Jurkat, Clone E6-1 (cell line): ENCODE measurements around the gene APIP.
"Not testable (repeated sequence)": the region's sequence is repeated elsewhere in the genome, so short reads cannot be mapped to it uniquely, and the experiment has no call there.

Experiments used
- DNase-seq: peaks from one replicate; pipeline ENCODE4 v3.0.0-alpha.2; 2011; ENCODE audit warnings: low read depth, low spot score
- H3K4me3 ChIP-seq: 2 replicates; pipeline ENCODE4 v1.5.1; 2011; ENCODE audit warnings: mild to moderate bottlenecking, low read length, control low read depth, moderate library complexity

Gene APIP

DNA sequence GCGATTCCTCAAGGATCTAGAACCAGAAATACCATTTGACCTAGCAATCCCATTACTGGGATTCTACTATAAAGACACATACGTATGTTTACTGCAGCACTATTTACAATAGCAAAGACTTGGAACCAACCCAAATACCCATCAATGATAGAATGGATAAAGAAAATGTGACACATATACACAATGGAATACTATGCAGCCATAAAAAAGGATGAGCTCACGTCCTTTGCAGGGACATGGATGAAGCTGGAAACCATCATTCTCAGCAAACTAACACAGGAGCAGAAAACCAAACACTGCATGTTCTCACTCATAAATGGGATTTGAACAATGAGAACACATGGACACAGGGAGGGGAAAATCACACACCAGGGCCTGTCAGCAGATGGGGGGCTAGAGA lies 20.0 kb downstream of the APIP start:
- not testable (repeated sequence) for DNase-seq, H3K4me3 ChIP-seq

DNA sequence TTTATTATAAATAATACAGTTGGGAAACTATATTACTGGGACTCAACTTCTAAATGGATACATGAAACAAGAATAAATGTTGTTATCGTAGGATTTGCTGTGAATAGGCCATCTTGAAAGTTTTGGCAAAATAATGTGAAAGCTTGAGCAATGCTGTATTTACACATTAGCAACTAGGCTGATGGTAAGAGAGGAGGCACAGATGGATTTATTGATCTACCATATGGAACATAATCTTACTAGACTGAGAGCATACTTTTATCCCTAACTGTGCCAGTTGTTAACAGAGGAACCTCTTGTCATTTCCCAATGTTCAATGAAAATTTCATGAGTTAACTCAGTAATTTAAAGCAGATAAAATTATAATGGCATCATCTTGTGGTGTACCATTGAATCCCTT lies 22.8 kb downstream of the APIP start:
- no peak overlapping the region for H3K4me3 ChIP-seq
- DNase-seq: no peak

DNA sequence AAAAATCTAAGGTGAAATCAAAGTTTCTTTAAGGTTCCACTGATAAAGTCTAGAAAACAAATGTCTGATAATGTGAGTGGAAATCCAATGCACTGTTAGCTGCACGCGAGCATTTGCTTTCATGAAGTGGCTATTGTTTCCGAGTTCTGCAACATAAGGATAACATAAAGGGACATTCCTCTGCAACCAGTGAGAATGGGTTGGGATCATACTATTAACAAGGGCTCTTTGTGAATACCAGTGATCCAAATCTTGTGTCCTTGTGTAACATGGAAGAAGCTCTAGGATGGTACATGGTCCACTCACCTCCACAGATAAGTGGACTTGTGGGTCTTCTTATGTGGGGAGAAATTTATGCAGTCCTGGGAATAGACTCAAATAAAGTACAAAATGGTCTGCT lies 24.6 kb downstream of the APIP start:
- DNase-seq: no peak
- no peak overlapping the region for H3K4me3 ChIP-seq

DNA sequence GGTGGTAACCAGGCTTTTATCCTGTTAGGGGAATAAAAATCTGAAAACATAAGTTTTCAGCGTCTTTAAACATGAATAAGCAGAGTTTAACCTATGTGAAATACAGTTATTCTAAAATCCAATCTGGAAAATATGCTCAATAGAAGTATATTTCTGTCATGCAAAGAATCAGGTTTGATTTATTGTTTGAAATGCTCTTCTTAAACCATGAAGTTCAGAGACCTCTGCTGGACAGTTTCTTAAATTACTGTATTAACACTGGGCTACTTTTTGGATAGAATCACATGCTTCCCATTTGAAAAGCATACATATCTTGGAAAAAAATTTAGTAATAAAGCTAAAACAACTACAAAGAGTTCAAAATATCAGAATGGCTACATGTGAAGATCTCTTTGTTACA lies 25.4 kb downstream of the APIP start:
- DNase-seq: peak; percentile 35
- H3K4me3 ChIP-seq: no peak overlapping the region

DNA sequence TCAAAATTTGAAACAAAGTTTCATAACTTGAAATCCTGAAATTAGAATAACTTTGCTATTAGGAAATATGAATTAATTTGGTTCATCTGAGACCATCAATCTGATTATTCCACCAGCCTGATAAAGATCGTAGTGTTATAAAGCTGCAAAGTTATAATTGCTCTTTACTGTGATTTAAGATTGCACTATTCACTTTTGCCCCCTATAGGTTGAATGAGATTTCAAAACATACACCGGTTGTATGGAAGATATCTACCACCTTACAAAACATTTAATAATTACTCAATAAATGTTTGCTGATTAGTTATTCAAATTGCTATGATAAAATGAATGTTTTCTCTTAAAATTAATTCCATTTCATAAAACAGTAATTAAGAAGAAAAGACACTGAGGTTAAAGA lies 26.1 kb downstream of the APIP start:
- DNase-seq: no peak
- H3K4me3 ChIP-seq: no peak overlapping the region

DNA sequence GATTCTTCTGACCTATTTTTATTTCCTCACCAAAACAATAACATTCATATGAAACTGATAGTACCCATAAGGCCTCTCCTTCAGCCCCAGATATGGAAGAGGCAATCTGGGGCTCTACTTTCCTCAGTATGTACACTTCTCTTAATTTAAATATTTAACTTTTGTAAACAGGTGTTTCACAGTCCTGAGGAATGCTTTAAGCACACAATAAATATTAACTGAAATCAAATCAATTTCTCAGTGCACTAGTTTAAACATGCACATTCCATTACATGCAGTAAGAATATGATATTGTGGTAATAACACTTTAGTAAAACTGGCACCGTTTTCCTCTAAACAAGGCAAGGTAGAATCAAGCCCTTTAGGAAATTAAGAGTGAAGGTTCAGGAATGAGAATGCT lies 28.9 kb downstream of the APIP start:
- DNase-seq: no peak

DNA sequence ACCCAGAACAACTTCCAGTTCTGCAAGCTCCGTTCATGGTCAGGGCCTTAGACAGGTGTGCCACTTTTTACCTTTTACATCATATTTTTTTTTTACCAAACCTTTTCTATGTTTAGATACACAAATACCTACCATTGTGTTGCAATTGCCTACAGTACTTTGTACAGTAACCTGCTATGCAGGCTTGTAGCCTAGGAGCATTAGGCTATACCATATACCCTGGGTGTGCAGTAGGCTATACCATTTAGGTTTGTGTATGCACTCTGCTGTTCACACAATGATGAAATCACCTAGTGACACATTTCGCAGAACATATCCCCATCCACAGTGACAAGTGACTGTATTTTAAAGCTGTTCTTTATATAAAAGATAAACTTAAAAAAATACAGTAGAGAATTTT lies 29.6 kb downstream of the APIP start:
- no peak overlapping the region for H3K4me3 ChIP-seq
- no peak for DNase-seq

More for the DNA sequence above, 28.9 kb downstream of the APIP start:
- no peak overlapping the region for H3K4me3 ChIP-seq

DNA sequence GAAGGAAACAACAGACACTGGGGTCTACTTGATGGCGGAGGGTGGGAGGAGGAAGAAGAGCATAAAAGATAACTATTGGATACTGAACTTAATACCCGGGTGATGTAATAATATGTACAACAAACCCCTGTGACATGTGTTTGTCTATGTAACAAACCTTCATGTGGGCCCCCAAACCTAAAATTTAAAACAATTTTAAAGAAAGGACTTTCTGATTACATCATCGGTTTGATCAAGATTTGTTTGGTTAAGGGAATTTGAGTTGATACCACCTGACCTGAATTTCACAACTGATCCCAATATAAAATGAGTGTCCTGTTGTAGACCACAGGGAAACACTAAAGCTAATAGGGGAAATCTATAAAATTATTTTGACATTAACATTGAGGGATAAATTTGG lies 34.3 kb downstream of the APIP start:
- no peak for DNase-seq
- H3K4me3 ChIP-seq: no peak overlapping the region

DNA sequence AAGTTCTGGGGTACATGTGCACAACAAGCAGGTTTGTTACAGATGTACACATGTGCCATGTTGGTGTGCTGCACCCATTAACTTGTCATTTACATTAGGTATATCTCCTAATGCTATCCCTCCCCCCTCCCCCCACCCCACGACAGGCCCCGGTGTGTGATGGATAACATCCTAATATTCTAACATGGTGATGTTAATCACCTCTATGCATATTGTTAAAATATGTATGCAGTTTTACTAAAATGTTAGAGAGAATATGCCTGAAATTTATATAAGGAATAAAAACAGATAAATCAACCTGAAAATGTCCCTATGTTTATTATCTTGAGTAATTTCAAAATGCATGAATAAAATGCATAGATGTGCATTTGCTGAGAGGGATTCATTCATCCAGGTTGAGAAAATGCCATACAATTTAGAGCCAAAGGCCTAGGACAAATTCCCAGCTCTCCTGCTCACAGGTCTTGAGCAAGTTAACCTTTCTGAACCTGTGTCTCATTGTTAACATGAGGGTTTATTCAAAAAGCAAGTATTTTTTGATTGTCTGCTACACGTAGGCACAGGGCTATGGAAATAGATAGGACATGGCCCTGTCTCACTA lies 38.7 kb downstream of the APIP start:
- no peak for DNase-seq
- H3K4me3 ChIP-seq: no peak overlapping the region

DNA sequence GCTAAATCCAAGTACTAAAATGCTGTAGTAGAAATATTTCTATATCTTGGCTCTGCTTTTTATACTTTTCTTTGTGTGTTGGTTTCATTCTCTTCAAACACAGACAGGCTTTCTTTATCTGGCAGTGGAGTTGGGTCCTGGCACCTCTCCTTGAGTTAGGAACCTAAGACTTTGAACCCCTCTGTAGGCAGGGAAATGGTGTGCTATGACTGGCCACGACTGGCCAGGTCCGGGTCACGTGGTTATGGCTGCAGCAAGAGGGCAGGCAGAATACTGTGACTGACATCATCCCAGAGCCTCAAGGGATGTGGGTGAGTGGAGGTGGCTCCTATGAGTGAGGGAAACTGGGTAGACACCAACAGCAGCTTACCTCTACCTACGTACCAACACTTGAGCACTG lies 42.0 kb downstream of the APIP start:
- H3K4me3 ChIP-seq: no peak overlapping the region
- DNase-seq: no peak

DNA sequence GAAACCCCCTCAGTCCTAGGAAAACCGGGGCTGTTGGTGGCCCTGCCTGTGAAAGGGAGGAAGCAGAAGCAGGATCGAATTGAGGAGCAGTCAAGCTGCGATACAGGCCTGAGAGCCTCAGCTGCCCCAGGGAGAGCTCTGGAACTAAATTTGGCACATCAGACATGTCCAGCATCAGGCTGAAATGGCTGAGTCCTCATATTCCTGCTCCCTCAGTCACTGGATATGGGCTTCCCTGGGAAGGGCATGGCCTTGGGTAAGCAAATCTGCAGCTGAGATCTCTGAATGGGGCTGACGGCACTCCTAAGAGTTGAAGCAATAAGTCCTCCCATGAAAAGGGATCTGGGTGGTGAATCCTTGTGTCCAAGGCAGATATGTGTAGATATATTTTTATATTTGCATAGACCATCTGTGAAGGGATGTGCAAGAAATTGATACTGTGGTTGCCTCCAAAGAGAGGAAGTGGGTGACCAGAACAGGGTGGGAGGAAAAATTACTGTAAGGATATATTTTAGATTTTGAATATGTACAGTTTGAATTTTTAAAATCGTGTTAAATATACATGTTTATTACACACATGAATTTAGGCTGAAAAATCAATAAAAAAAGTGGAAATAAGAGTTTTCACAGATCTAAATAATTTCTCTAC lies 45.5 kb downstream of the APIP start:
- DNase-seq: no peak
- H3K4me3 ChIP-seq: no peak overlapping the region

DNA sequence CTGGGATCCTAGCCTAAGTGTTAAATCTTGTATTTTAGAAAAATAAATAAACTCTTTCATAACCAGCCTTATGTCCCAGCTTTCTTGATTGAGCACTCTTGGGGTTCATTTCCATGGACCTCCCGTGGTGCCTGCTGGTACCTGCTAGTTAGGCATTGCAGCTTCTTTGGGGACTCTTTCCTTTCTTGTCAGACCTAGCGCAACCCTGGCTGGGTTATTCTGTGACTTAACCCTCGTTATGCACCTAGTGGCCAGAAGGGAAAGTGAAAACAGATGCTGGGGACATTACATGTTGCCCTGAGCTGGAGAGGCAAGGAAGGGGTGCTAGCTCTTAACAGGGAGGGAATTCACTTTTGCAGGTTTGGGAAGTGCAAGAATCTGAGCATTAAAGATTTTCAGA lies 46.8 kb downstream of the APIP start:
- no peak overlapping the region for H3K4me3 ChIP-seq
- DNase-seq: peak; percentile 31

DNA sequence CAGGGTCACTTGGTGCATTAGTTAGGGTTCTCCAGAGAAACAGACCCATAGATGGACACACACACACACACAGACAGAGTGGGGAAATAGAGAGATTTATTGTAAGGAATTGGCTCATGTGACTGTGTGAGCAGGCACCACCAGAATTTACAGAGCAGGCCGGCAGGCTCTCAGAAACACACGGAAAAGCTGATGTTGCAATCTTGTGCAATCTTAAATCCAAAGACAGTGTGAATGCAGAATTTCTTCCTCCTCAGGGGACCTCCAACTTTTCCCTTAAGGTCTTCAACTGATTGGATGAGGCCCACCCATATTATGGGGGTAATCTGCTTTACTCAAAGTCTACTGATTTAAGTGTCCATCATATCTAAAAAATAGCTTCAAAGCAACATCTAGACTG lies 49.8 kb downstream of the APIP start:
- no peak overlapping the region for H3K4me3 ChIP-seq
- DNase-seq: no peak

DNA sequence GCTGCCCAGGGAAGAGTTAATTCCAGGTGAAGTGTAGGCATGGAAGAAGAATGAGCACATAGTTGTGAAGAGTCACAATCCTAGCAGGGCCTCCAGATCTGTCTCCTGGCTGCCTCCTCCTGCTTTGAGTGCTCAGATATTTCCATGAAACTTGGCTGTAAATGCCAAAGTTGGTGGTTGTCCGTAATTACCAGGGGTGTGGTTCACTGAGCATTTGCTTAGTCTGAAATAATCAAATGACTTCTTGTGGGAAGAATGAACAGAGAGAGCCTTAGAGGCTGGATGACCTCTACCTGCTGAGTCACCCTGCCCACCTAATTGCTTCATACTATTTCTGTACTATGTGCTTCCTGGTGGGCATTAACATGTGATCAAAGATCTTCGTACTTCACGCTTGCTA lies 50.9 kb downstream of the APIP start:
- H3K4me3 ChIP-seq: no peak overlapping the region
- no peak for DNase-seq

DNA sequence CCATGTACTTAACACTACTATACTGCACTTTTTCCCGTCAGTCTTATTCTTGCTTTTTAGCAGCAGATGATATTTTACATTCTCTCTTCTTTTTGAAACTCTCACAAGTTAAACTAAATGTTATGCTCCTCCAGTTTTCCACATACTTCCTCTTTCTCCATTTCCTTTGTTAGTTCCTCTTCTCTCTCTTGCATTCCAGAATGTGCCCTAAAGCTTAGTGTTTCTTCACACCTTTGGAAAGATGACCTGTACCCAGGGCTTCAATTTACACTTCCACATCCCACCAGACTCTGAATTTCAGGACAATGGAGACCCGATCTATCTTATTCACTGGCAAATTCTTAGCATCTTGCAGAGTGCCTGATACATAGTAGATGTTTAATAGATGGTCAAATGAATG lies 51.8 kb downstream of the APIP start:
- no peak overlapping the region for H3K4me3 ChIP-seq
- no peak for DNase-seq

DNA sequence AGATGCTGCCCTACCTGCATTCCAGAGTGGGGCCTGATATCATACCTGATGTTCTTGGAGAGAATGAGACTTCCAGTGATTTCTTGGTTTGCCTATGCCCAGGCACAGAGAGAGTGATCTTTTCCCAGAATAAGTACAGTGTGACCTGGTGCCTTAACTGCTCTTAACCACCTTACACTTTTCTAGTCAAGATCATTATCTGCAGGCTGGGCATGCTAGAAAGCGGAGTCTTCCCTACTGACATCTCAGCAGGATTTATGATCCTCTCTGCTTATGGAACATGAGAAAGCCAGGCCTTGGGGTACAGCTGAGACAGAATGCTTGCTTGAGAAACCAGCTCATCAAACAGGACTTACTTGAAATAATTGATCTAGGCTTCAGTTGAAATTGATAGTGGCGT lies 53.1 kb downstream of the APIP start:
- H3K4me3 ChIP-seq: no peak overlapping the region
- no peak for DNase-seq

DNA sequence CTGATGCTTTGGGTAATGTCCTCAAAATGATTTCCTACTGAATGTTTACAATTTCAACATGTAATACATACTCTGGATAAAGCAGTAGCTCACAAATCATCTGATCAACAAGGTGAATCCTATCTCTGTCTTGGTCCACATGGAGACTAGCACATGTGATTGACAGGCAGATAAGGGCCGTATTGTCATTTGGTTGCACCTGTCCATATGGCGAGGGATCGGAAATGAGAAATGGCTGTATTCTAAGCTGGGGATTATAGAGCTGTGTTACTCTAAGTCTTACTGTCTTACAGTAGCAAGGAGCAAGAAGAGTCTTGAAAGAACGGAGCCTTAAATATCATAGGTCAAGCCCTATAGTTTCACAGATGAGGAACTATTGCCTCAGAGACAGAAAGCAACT lies 55.7 kb downstream of the APIP start:
- H3K4me3 ChIP-seq: no peak overlapping the region
- no peak for DNase-seq

DNA sequence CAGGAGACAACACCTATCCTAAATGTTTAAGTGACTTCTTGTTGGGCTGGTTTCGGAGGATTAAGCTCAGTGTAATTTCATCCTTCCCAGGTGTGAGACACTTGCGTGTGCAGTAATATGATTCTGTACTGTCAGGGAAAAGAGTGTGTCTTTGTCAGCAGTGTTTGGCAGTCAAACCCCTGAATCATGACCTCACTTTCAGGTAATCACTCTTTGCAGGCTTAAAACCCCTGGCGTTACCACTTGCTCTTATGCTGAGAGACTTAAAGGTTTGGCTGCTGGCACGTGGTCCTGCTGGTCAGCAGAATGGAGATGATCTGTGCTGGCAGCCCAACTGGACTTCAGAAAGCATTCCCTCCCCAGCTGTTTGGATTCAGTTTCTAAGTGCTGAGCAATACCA lies 56.1 kb downstream of the APIP start:
- no peak overlapping the region for H3K4me3 ChIP-seq
- DNase-seq: no peak

DNA sequence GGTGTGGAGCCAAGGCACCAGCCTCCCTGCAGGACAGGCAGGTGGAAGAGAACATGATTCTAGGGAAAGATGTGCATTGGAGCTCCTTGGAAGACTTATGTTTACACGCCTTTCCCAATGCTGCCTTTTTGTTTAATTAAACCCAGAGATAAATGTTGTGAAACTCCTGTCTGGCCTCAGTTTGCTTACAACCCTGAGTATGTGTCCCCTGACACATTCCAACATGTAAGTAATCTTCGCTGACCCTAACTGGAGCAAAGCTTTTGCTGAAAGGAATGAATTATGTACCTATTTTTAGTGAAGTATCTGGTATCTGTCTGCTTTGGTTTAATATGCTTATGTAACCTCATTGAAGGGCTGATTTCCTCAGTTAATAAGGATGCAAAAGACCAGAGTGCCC lies 56.7 kb downstream of the APIP start:
- no peak for DNase-seq
- no peak overlapping the region for H3K4me3 ChIP-seq

DNA sequence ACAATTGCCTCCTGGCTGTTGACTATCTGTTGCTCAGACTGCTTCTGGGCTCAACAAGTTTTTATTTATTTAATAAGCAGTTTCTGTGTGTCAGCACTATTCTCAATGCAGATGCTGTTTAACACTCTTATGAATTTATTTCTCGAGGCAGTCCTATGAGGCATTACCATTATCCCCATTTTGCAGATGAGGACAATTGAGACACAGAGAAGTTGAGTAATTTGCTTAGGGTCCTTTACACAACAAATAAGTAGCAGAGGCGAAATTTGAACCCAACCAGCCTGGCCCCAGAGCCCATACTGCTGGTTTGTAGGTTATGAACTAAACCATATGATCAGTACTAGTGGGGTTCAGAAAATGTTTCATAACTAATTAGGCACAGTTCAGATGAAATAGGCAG lies 58.7 kb downstream of the APIP start:
- no peak for DNase-seq
- H3K4me3 ChIP-seq: no peak overlapping the region

DNA sequence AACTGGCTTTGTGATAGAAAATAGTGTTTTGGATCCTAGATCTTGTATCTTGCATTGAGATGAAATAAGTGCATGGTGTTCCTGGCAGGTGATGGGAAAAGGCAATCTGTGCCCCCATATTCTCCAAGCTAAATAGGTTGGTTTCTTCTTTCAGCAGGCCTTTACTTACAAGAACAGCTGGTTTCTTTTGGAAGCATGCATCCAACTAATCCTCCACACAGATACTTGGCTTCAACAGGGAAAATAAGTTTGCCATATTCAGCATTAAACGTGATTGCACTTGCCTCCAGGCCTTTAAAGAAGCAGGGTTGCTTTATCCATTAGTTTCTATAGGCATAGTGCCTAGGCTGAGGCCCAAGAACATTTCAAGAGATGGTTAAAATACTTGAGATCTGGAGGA lies 59.9 kb downstream of the APIP start:
- no peak overlapping the region for H3K4me3 ChIP-seq
- DNase-seq: no peak

DNA sequence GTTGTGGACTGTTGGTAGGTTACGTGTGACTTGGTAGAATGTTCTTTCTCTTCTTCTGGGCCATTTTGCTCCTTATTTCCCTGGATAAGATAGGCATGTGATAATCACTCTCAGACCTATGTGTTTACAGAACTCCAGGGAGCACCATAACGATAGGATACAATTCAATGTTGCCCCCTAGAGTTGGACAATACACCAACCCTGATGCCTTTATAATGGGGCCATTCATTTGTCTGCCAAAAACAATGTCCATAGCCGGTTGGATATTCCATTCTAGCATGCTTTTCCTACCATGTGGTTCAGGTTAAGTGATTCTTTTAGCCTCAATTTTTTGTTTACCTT lies 60.5 kb downstream of the APIP start:
- no peak for DNase-seq

More for the DNA sequence above, 60.5 kb downstream of the APIP start:
- H3K4me3 ChIP-seq: no peak overlapping the region
